ENCODE results near the gene GATAD2B. TPM values are rescaled to one million over a fixed set of nuclear protein-coding genes. Genes with fewer than 3 reads are reported as not detected.

Gene GATAD2B
- total RNA-seq, 1 experiment from 2014 or later, result 46.9 TPM

GRCh38 chr1:153934746-153935145, 12.0 kb upstream of the GATAD2B start:
- Mint-ChIP-seq H3K9me3 (no peaks in the 10 kb centered on the region), H3K4me1 (no peaks in the 10 kb centered on the region), H3K27me3 (ENCODE audit: low read depth) (no peaks in the 10 kb centered on the region), H3K36me3 (peaks cover 55% of the 10 kb centered on the region), H3K27ac (no peak overlapping the region), H3K4me3 (no peak overlapping the region)
- no peak for ATAC-seq
- POLR2A ChIA-PET, result interaction anchor here (0.5 to 0.7 kb wide), 2 partner anchors 11 to 29 kb away, joined by 3 read pairs; no protein-coding TSS in a partner anchor
- DNase-seq (ENCODE audit: low spot score), result no peak
- no peak for TF ChIP-seq ZNF416 (CRISPR knock-in tag; IDR thresholded peaks at IDR 0.05)
- no peak for TF ChIP-seq ZNF396 (CRISPR knock-in tag; IDR thresholded peaks at IDR 0.05; ENCODE audit: borderline replicate concordance)
- TF ChIP-seq ATF2 (CRISPR knock-in tag; IDR thresholded peaks at IDR 0.05; ENCODE audit: borderline replicate concordance, low read depth), result no peak
- no peak for TF ChIP-seq PRRX2 (CRISPR knock-in tag; IDR thresholded peaks at IDR 0.05)
- TF ChIP-seq JAZF1 (CRISPR knock-in tag; IDR thresholded peaks at IDR 0.05), result no peak
- CTCF ChIA-PET, result no interaction called here

DNA sequence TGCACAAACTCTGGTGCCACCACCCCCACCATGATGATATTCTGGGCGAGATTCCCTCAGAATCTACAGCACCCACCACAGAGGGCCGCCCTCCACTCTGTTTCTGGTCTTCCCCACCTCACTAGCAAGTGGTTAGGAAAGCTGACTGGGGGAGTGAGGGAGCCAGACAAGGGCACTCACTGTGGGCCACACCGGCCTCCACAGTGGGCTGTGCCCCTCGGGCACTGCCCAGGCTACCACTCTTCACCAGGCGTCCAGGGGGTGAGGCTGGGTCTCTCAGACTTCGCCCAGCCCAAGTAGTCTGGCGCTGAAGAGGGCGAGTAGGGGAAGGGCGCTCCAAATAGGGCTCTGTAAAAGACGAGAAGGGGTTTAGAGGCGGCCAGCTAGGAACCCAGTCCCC, 11.2 kb upstream of the GATAD2B start:
- H3K27me3 Mint-ChIP-seq (ENCODE audit: low read depth), result no peaks in the 10 kb centered on the region
- no peak overlapping the region for H3K4me3 Mint-ChIP-seq
- DNase-seq (ENCODE audit: low spot score), result no peak
- peaks cover 51% of the 10 kb centered on the region for H3K36me3 Mint-ChIP-seq
- no peak for ATAC-seq
- POLR2A ChIA-PET, result interaction anchor here (0.7 kb wide), 1 partner anchor 30 kb away, joined by 3 read pairs; no protein-coding TSS in a partner anchor
- TF ChIP-seq ATF2 (CRISPR knock-in tag; IDR thresholded peaks at IDR 0.05; ENCODE audit: borderline replicate concordance, low read depth), result no peak
- no peak for TF ChIP-seq EMX1 (CRISPR knock-in tag; IDR thresholded peaks at IDR 0.05)
- TF ChIP-seq ZNF671 (CRISPR knock-in tag; IDR thresholded peaks at IDR 0.05), result no peak
- TF ChIP-seq MXD4 (CRISPR knock-in tag; IDR thresholded peaks at IDR 0.05; ENCODE audit: borderline replicate concordance), result no peak
- TF ChIP-seq RORB (CRISPR knock-in tag; IDR thresholded peaks at IDR 0.05), result no peak
- no peak for TF ChIP-seq ATF1 (CRISPR knock-in tag; IDR thresholded peaks at IDR 0.05)
- no peak for TF ChIP-seq MAX (CRISPR knock-in tag; IDR thresholded peaks at IDR 0.05)
- TF ChIP-seq RELA (CRISPR knock-in tag; IDR thresholded peaks at IDR 0.05; ENCODE audit: borderline replicate concordance), result no peak
- no peak for TF ChIP-seq FOXJ3 (CRISPR knock-in tag; IDR thresholded peaks at IDR 0.05; ENCODE audit: borderline replicate concordance)
- no peak for TF ChIP-seq MLX (CRISPR knock-in tag; IDR thresholded peaks at IDR 0.05)
- TF ChIP-seq TCF7 (CRISPR knock-in tag; IDR thresholded peaks at IDR 0.05; ENCODE audit: low read depth), result no peak
- CTCF ChIA-PET, result no interaction called here
- no peaks in the 10 kb centered on the region for H3K9me3 Mint-ChIP-seq
- no peaks in the 10 kb centered on the region for H3K4me1 Mint-ChIP-seq
- H3K27ac Mint-ChIP-seq, result no peak overlapping the region

- CTCF ChIA-PET, result no interaction called here
- TF ChIP-seq ZNF138 (CRISPR knock-in tag; conservative IDR thresholded peaks at IDR 0.05), result no peak
- TF ChIP-seq IRF2 (CRISPR knock-in tag; IDR thresholded peaks at IDR 0.05; ENCODE audit: borderline replicate concordance, low read depth), result no peak
- TF ChIP-seq CREM (CRISPR knock-in tag; IDR thresholded peaks at IDR 0.05), result no peak
- no peak for TF ChIP-seq TP53 (CRISPR knock-in tag; IDR thresholded peaks at IDR 0.05)
- no peak for TF ChIP-seq ZNF219 (CRISPR knock-in tag; IDR thresholded peaks at IDR 0.05; ENCODE audit: borderline replicate concordance)
- TF ChIP-seq, protein P1, sequence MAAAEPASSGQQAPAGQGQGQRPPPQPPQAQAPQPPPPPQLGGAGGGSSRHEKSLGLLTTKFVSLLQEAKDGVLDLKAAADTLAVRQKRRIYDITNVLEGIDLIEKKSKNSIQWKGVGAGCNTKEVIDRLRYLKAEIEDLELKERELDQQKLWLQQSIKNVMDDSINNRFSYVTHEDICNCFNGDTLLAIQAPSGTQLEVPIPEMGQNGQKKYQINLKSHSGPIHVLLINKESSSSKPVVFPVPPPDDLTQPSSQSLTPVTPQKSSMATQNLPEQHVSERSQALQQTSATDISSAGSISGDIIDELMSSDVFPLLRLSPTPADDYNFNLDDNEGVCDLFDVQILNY (CRISPR knock-in tag; IDR thresholded peaks at IDR 0.05), result no peak
- TF ChIP-seq GABPB1 (CRISPR knock-in tag; IDR thresholded peaks at IDR 0.05), result no peak
- no peak for TF ChIP-seq NR3C1 (CRISPR knock-in tag; conservative IDR thresholded peaks at IDR 0.05; ENCODE audit: low read depth)
- TF ChIP-seq, protein P2, sequence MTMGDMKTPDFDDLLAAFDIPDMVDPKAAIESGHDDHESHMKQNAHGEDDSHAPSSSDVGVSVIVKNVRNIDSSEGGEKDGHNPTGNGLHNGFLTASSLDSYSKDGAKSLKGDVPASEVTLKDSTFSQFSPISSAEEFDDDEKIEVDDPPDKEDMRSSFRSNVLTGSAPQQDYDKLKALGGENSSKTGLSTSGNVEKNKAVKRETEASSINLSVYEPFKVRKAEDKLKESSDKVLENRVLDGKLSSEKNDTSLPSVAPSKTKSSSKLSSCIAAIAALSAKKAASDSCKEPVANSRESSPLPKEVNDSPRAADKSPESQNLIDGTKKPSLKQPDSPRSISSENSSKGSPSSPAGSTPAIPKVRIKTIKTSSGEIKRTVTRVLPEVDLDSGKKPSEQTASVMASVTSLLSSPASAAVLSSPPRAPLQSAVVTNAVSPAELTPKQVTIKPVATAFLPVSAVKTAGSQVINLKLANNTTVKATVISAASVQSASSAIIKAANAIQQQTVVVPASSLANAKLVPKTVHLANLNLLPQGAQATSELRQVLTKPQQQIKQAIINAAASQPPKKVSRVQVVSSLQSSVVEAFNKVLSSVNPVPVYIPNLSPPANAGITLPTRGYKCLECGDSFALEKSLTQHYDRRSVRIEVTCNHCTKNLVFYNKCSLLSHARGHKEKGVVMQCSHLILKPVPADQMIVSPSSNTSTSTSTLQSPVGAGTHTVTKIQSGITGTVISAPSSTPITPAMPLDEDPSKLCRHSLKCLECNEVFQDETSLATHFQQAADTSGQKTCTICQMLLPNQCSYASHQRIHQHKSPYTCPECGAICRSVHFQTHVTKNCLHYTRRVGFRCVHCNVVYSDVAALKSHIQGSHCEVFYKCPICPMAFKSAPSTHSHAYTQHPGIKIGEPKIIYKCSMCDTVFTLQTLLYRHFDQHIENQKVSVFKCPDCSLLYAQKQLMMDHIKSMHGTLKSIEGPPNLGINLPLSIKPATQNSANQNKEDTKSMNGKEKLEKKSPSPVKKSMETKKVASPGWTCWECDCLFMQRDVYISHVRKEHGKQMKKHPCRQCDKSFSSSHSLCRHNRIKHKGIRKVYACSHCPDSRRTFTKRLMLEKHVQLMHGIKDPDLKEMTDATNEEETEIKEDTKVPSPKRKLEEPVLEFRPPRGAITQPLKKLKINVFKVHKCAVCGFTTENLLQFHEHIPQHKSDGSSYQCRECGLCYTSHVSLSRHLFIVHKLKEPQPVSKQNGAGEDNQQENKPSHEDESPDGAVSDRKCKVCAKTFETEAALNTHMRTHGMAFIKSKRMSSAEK (CRISPR knock-in tag; IDR thresholded peaks at IDR 0.05; ENCODE audit: borderline replicate concordance), result no peak
- TF ChIP-seq RELA (CRISPR knock-in tag; IDR thresholded peaks at IDR 0.05; ENCODE audit: borderline replicate concordance), result no peak
Measured at GRCh38 chr1:153933430-153933829, 10.7 kb upstream of the GATAD2B start.

More at GRCh38 chr1:153933430-153933829, 10.7 kb upstream of the GATAD2B start:
- H3K27ac Mint-ChIP-seq, result no peak overlapping the region
- H3K4me3 Mint-ChIP-seq, result no peak overlapping the region
- POLR2A ChIA-PET, result no interaction called here
- no peaks in the 10 kb centered on the region for H3K27me3 Mint-ChIP-seq (ENCODE audit: low read depth)
- no peaks in the 10 kb centered on the region for H3K9me3 Mint-ChIP-seq
- no peaks in the 10 kb centered on the region for H3K4me1 Mint-ChIP-seq
- DNase-seq (ENCODE audit: low spot score) (no peak), ATAC-seq (no peak)
- H3K36me3 Mint-ChIP-seq, result peaks cover 51% of the 10 kb centered on the region

Measured in WTC11 (cell line).